Measurements from ENCODE around the gene TEX47.

GRCh38 chr7:88757371-88757770 is 38.2 kb downstream of the TEX47 start:
- TF ChIP-seq, protein P1, sequence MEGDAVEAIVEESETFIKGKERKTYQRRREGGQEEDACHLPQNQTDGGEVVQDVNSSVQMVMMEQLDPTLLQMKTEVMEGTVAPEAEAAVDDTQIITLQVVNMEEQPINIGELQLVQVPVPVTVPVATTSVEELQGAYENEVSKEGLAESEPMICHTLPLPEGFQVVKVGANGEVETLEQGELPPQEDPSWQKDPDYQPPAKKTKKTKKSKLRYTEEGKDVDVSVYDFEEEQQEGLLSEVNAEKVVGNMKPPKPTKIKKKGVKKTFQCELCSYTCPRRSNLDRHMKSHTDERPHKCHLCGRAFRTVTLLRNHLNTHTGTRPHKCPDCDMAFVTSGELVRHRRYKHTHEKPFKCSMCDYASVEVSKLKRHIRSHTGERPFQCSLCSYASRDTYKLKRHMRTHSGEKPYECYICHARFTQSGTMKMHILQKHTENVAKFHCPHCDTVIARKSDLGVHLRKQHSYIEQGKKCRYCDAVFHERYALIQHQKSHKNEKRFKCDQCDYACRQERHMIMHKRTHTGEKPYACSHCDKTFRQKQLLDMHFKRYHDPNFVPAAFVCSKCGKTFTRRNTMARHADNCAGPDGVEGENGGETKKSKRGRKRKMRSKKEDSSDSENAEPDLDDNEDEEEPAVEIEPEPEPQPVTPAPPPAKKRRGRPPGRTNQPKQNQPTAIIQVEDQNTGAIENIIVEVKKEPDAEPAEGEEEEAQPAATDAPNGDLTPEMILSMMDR (IDR thresholded peaks at IDR 0.05) = no peak
- no peak for TF ChIP-seq EZH2 (IDR thresholded peaks at IDR 0.05)
- TF ChIP-seq EZH2phosphoT487 (IDR thresholded peaks at IDR 0.05) = no peak

Measured in neural progenitor cell (in vitro differentiated cells).